Measurements from ENCODE around the gene PC. TPM values are rescaled to one million over a fixed set of nuclear protein-coding genes. Genes with fewer than 3 reads are reported as not detected.

Gene PC
- total and polyA plus RNA-seq, 10 donors, result 3.4 to 8.8 (median 5.3) TPM

GRCh38 chr11:66886671-66887221, 71.4 kb downstream of the PC start:
- DNase-seq, result no peak
- Histone ChIP-seq H3K36me3 (no peaks in the 10 kb centered on the region), H3K4me3 (no peak overlapping the region), H3K4me1 (peaks cover 0 to 10% (median 3%) of the 10 kb centered on the region in 6 donors), H3K9me3 (no peaks in the 10 kb centered on the region), H3K27me3 (replicated peaks in 1 of 7) (peaks cover 0 to 5% (median 0%) of the 10 kb centered on the region in 7 donors), H3K27ac (no peak overlapping the region)
- intact Hi-C loops (cut with DNase I; ENCODE audit: low total_unique reads), result no loop called here
- 82 to 90% (median 86%) methylated on average over 14 to 15 of the region's 15 CpGs for WGBS, 5 donors
- TF ChIP-seq POLR2A (IDR thresholded peaks at IDR 0.05) (no peak), POLR2AphosphoS5 (IDR thresholded peaks at IDR 0.05) (no peak), CTCF (IDR thresholded peaks at IDR 0.05 in 8 of 11, conservative IDR thresholded peaks at IDR 0.05 in 3 of 11) (no peak)

- intact Hi-C loops (cut with DNase I; ENCODE audit: low total_unique reads), result no loop called here
- Histone ChIP-seq H3K4me1 (peaks cover 0 to 14% (median 3%) of the 10 kb centered on the region in 6 donors), H3K27me3 (replicated peaks in 1 of 7) (peaks cover 0 to 5% (median 0%) of the 10 kb centered on the region in 7 donors), H3K9me3 (no peaks in the 10 kb centered on the region), H3K36me3 (no peaks in the 10 kb centered on the region), H3K27ac (no peak overlapping the region), H3K4me3 (no peak overlapping the region)
- DNase-seq, result no peak
- 68 to 85% (median 78%) methylated on average over 10 to 11 of the region's 11 CpGs for WGBS, 5 donors
- no peak for TF ChIP-seq CTCF (IDR thresholded peaks at IDR 0.05 in 8 of 11, conservative IDR thresholded peaks at IDR 0.05 in 3 of 11)
- no peak for TF ChIP-seq POLR2AphosphoS5 (IDR thresholded peaks at IDR 0.05)
- no peak for TF ChIP-seq POLR2A (IDR thresholded peaks at IDR 0.05)
Observed at GRCh38 chr11:66885950-66886440, 72.2 kb downstream of the PC start.

- intact Hi-C loops (cut with DNase I; ENCODE audit: low total_unique reads), result no loop called here
- H3K4me1 ChIP-seq, result peaks cover 0 to 20% (median 9%) of the 10 kb centered on the region in 6 donors
- no peak overlapping the region for H3K27ac ChIP-seq
- no peak overlapping the region for H3K4me3 ChIP-seq
- TF ChIP-seq POLR2AphosphoS5 (IDR thresholded peaks at IDR 0.05) (no peak), POLR2A (IDR thresholded peaks at IDR 0.05) (no peak), CTCF (IDR thresholded peaks at IDR 0.05 in 8 of 11, conservative IDR thresholded peaks at IDR 0.05 in 3 of 11) (no peak)
- WGBS, 5 donors, result 65 to 95% (median 85%) methylated on average over 4 of the region's 4 CpGs
- no peaks in the 10 kb centered on the region for H3K36me3 ChIP-seq
- no peak for DNase-seq
- H3K9me3 ChIP-seq, result no peaks in the 10 kb centered on the region
- H3K27me3 ChIP-seq (replicated peaks in 1 of 7), result peaks cover 0 to 5% (median 0%) of the 10 kb centered on the region in 7 donors
Observed at GRCh38 chr11:66885469-66885868, 72.7 kb downstream of the PC start.

GRCh38 chr11:66884443-66884842, 73.7 kb downstream of the PC start:
- 80 to 94% (median 93%) methylated on average over 2 to 4 of the region's 4 CpGs for WGBS, 5 donors
- no peak overlapping the region for H3K27ac ChIP-seq
- DNase-seq, result no peak
- no peak for TF ChIP-seq POLR2A (IDR thresholded peaks at IDR 0.05)
- no peaks in the 10 kb centered on the region for H3K36me3 ChIP-seq
- H3K4me1 ChIP-seq, result peaks cover 0 to 27% (median 14%) of the 10 kb centered on the region in 6 donors
- peaks cover 0 to 5% (median 0%) of the 10 kb centered on the region in 7 donors for H3K27me3 ChIP-seq (replicated peaks in 1 of 7)
- H3K4me3 ChIP-seq, result no peak overlapping the region
- H3K9me3 ChIP-seq, result no peaks in the 10 kb centered on the region
- intact Hi-C loops (cut with DNase I; ENCODE audit: low total_unique reads), result loop anchor here (5.0 kb wide), 1 partner anchor 192 kb away; no protein-coding TSS in a partner anchor
